ENCODE measurements around the gene C4BPB.

C4BPB gene

GRCh38 chr1:207084701-207085180, 3.9 kb upstream of the C4BPB start:
- DNase-seq (ENCODE audit: low spot score), result peak; percentile 67

GRCh38 chr1:207085887-207086286, 2.8 kb upstream of the C4BPB start:
- no peak for DNase-seq (ENCODE audit: low spot score)

GRCh38 chr1:207088161-207088560, 499 bp upstream of the C4BPB start:
- DNase-seq (ENCODE audit: low spot score), result no peak

- no peak for DNase-seq (ENCODE audit: low spot score)
These were observed 1.1 kb downstream of the C4BPB start for GRCh38 chr1:207089627-207090355.

- no peak for DNase-seq (ENCODE audit: low spot score)
These were observed 2.7 kb downstream of the C4BPB start for GRCh38 chr1:207091200-207091908.

GRCh38 chr1:207093944-207094343, 5.3 kb downstream of the C4BPB start:
- no peak for DNase-seq (ENCODE audit: low spot score)

- DNase-seq (ENCODE audit: low spot score), result no peak
These were observed 9.2 kb downstream of the C4BPB start for GRCh38 chr1:207097871-207098324.

- DNase-seq (ENCODE audit: low spot score), result no peak
These were observed 13.1 kb downstream of the C4BPB start for GRCh38 chr1:207101720-207102119.

GRCh38 chr1:207102146-207102545, 13.5 kb downstream of the C4BPB start:
- no peak for DNase-seq (ENCODE audit: low spot score)

- DNase-seq (ENCODE audit: low spot score), result no peak
These were observed 14.0 kb downstream of the C4BPB start for GRCh38 chr1:207102659-207103058.

- no peak for DNase-seq (ENCODE audit: low spot score)
These were observed 15.3 kb downstream of the C4BPB start, which contains the start of gene C4BPA for GRCh38 chr1:207103892-207104373. Gene C4BPA (plus strand): TSS chr1:207104233. CDS start chr1:207113026, 8,793 bp downstream.

GRCh38 chr1:207109004-207109403, 20.3 kb downstream of the C4BPB start:
- DNase-seq (ENCODE audit: low spot score), result no peak

- DNase-seq (ENCODE audit: low spot score), result no peak
These were observed 24.1 kb downstream of the C4BPB start for GRCh38 chr1:207112616-207113296.

GRCh38 chr1:207115269-207115668, 26.6 kb downstream of the C4BPB start:
- no peak for DNase-seq (ENCODE audit: low spot score)

- DNase-seq (ENCODE audit: low spot score), result no peak
These were observed 35.7 kb downstream of the C4BPB start for GRCh38 chr1:207124389-207124788.

GRCh38 chr1:207128336-207128921, 39.8 kb downstream of the C4BPB start:
- no peak for DNase-seq (ENCODE audit: low spot score)

GRCh38 chr1:207129053-207129452, 40.4 kb downstream of the C4BPB start:
- no peak for DNase-seq (ENCODE audit: low spot score)

- no peak for DNase-seq (ENCODE audit: low spot score)
These were observed 41.8 kb downstream of the C4BPB start for GRCh38 chr1:207130252-207131036.

GRCh38 chr1:207131163-207131562, 42.5 kb downstream of the C4BPB start:
- no peak for DNase-seq (ENCODE audit: low spot score)

GRCh38 chr1:207134581-207134980, 45.9 kb downstream of the C4BPB start:
- no peak for DNase-seq (ENCODE audit: low spot score)

GRCh38 chr1:207139616-207140015, 51.0 kb downstream of the C4BPB start:
- no peak for DNase-seq (ENCODE audit: low spot score)

All from CD4-positive, alpha-beta T cell treated with Interleukin-2 at 100 ng/mL for 4 hours (primary cell).